ENCODE results near the gene UNC5A.

The UNC5A gene

DNA sequence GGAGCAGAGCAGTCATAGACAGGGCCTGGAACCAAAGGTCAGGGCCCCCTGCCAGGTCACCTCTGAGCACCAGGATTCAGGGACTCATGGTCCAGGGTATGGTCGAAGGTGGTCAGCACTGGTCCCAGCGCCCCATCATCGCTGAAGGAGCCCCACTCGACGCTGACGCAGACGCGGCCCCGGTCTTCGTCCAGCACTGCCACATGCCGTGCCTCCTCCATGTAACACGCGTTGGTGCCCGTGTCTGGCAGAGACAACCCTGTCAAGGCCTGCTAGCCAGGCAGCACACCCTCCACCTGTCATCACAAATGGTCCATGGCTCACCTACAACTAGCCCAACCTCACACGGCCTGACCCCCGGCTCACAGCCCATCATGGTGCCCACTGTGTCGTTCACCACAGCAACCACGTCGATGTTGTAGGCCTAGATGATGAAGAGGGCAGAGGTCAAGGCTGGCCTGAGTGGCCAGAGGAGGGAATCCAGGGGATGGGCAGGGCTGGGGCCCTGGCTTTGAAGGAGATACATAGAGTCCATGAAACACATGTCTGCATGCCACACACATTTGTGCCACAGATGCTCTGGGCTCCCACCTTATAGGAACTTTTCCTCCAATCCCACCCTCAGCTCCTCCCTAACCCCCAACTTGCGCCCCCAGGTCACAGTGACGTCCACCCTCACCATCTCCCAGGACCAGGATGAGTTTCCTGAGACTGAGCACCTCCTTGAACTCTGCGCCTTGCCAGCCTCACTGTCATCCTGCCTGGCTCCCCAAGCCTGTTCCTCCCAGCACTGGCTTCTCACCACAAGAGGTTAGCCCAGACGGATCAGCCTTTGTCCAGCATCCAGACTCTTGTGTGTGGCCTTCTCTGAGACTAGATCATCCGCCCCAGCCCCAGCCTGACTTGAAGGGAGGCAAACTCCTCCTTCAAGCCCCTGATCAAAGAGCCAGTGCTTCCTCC lies 79.2 kb downstream of the UNC5A start:
- no peaks in the 10 kb centered on the region for H3K36me3 ChIP-seq (ENCODE audit: control insufficient read depth, insufficient read depth, low read length)
- no peak overlapping the region for H3K27ac ChIP-seq (ENCODE audit: low read depth, low read length)
- H3K4me3 ChIP-seq (ENCODE audit: low read length): no peak overlapping the region
- H3K27me3 ChIP-seq (ENCODE audit: control insufficient read depth, insufficient read depth, low read length): no peaks in the 10 kb centered on the region
- H3K9ac ChIP-seq (ENCODE audit: low read length): no peak overlapping the region
- no peaks in the 10 kb centered on the region for H3K4me1 ChIP-seq (ENCODE audit: control insufficient read depth, insufficient read depth, low read length)

DNA sequence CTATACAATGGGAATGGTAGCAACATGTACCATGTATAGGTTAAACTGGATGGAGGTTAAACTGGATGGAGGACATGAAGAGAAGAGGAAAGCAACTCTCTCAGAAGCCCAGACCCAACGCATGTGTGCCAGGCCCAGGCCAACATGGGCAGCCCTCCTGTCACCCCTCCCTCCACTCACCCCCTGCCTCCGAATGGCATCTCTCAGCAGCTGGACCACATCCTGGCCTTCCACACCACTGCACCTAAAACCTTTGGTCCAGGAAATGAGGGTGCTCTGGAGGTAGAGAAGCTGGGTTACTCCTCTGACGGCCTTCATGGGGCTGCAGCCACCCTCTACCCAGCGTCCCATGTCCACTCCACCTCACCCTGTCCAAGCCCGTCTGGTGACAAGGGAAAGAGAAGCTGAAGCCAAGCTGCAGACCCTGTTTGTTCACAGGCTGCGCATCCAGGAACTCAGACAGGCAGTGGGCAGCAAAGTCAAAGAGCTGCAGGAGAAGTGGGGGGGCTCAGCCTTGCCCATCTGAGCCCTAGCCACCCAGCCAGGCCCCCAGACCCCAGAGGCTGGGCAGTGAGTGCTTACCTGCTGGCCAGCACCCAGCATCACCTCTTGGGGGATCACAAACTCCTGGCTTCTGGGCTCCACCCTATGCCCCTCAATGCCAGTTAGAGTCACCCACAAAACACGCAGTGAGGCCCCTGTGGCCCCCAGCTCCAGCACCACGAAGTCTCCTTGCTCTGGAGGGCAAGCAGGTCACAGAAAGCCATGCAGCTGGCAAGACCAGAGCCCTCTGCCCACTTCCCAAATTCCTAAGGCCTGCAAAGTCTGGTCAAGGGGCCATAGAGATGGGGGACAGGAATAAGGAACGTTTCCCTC lies 80.3 kb downstream of the UNC5A start:
- no peak overlapping the region for H3K9ac ChIP-seq (ENCODE audit: low read length)

DNA sequence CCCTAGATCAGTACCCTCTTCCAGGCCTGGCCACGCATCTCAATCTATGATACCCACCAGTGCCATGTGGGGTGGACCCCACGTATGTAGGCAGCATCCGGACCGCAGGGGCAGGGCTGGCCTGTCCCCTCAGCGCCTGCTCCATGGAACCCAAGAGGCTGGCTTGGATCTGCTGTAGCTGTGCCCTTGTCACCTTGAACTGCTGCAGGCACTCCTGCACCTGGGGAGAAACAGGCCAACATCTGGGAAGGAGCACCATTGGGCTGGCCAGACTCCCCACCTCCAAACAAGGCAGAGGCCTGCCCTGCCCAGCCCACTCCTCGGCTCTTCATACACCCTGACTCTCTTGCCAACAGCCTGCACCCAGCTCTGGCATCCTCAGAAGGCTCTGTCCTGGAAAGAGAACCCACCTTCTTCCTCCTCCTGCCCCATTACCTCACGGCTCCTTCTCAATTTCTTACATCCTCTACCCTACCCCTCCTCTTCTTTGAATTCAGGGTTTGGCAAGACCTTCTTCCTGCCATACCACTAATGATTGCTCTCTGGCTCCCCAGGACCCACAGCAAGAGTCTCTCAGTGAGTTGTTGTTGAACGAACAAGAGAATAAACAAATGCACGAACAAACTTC lies 81.1 kb downstream of the UNC5A start:
- Histone ChIP-seq H3K9ac (ENCODE audit: low read length) (no peak overlapping the region), H3K27me3 (ENCODE audit: control insufficient read depth, insufficient read depth, low read length) (no peaks in the 10 kb centered on the region), H3K4me3 (ENCODE audit: low read length) (no peak overlapping the region), H3K36me3 (ENCODE audit: control insufficient read depth, insufficient read depth, low read length) (no peaks in the 10 kb centered on the region), H3K27ac (ENCODE audit: low read depth, low read length) (no peak overlapping the region), H3K4me1 (ENCODE audit: control insufficient read depth, insufficient read depth, low read length) (no peaks in the 10 kb centered on the region)

More for the DNA sequence above, 80.3 kb downstream of the UNC5A start:
- Histone ChIP-seq H3K27ac (ENCODE audit: low read depth, low read length) (no peak overlapping the region), H3K27me3 (ENCODE audit: control insufficient read depth, insufficient read depth, low read length) (no peaks in the 10 kb centered on the region), H3K4me1 (ENCODE audit: control insufficient read depth, insufficient read depth, low read length) (no peaks in the 10 kb centered on the region), H3K4me3 (ENCODE audit: low read length) (no peak overlapping the region), H3K36me3 (ENCODE audit: control insufficient read depth, insufficient read depth, low read length) (no peaks in the 10 kb centered on the region)

DNA sequence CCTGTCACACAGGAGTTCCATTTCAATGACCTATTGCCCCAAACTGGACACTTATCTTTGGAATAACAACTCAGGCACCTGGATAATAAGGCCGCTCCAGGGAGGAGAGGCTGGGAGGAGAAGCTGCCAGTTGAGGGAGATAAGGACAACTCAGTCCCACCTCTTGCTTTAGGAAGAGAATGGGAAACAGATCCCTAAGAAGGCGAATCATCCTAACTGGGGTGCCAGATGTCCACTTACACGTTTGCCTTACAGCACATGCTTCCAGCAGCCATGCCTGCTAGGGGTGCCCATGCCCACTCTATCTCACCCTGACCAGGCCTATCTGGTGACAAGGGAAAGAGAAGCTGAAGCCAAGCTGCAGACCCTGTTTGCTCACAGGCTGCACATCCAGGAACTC lies 82.3 kb downstream of the UNC5A start:
- no peaks in the 10 kb centered on the region for H3K36me3 ChIP-seq (ENCODE audit: control insufficient read depth, insufficient read depth, low read length)
- H3K9ac ChIP-seq (ENCODE audit: low read length): no peak overlapping the region
- no peaks in the 10 kb centered on the region for H3K27me3 ChIP-seq (ENCODE audit: control insufficient read depth, insufficient read depth, low read length)
- no peak overlapping the region for H3K4me3 ChIP-seq (ENCODE audit: low read length)
- H3K27ac ChIP-seq (ENCODE audit: low read depth, low read length): no peak overlapping the region
- H3K4me1 ChIP-seq (ENCODE audit: control insufficient read depth, insufficient read depth, low read length): no peaks in the 10 kb centered on the region

DNA sequence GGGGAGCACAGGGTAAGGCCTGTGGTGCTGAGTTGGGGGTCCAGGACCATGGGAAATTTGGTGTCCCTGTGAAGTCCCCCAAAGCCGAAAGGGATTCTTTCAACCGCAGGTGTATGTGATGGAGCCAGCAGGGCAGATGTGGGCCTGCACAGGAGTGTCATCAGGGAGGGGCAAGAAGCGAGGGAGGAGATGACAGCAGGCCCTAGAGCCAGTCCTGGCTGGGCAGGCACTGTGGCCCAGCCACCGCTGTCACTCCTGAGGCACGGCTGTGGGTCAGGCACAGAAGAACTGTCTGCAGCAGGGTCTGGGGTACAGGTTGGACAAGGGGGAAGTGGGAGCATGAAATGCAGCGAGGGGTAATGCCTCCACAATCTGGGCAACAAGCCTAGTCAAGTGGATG lies 83.9 kb downstream of the UNC5A start:
- Histone ChIP-seq H3K36me3 (ENCODE audit: control insufficient read depth, insufficient read depth, low read length) (no peaks in the 10 kb centered on the region), H3K4me1 (ENCODE audit: control insufficient read depth, insufficient read depth, low read length) (no peaks in the 10 kb centered on the region), H3K4me3 (ENCODE audit: low read length) (no peak overlapping the region), H3K9ac (ENCODE audit: low read length) (no peak overlapping the region), H3K27ac (ENCODE audit: low read depth, low read length) (no peak overlapping the region), H3K27me3 (ENCODE audit: control insufficient read depth, insufficient read depth, low read length) (no peaks in the 10 kb centered on the region)

DNA sequence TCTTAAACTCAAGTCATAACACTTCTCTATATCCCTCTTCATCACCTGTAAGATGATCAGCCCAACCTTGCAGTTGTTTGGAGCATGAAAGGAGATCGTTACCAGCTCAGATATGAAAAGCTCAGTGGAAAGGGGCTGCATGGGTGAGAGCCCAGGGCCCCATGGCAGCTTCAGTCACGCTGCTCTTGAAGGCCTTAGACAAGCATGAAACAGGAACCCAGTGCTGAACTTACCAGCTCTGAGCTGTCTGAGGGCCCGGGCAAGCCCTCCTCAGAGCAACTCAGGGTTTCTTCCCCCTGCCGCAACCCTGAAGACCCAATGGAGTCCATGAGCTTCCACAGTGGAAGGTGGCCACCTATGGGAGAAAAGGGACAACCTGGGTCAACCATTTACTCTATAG lies 85.5 kb downstream of the UNC5A start:
- H3K27ac ChIP-seq (ENCODE audit: low read depth, low read length): no peak overlapping the region

DNA sequence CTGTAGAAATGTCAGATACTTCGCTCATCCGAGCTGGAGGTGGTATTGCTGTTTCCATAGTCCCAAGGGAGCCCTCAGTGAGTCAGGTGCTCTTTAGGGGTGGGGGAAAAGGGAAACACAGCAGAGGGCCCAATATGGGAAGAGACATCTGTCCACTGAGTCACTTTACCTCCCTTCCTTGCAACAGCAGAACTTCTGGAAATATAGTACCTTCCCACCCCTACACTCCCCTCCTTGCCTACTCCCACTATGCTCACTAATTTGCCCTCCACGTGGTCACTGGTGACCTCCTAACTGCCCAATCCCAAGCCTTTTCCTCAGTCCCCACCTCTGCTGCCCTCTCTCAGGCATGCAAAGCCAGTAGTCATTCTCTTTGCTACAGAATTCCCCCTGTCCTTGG lies 86.9 kb downstream of the UNC5A start:
- no peaks in the 10 kb centered on the region for H3K27me3 ChIP-seq (ENCODE audit: control insufficient read depth, insufficient read depth, low read length)
- H3K4me1 ChIP-seq (ENCODE audit: control insufficient read depth, insufficient read depth, low read length): no peaks in the 10 kb centered on the region
- no peak overlapping the region for H3K27ac ChIP-seq (ENCODE audit: low read depth, low read length)
- no peak overlapping the region for H3K9ac ChIP-seq (ENCODE audit: low read length)
- no peak overlapping the region for H3K4me3 ChIP-seq (ENCODE audit: low read length)
- no peaks in the 10 kb centered on the region for H3K36me3 ChIP-seq (ENCODE audit: control insufficient read depth, insufficient read depth, low read length)

More for the DNA sequence above, 85.5 kb downstream of the UNC5A start:
- Histone ChIP-seq H3K4me1 (ENCODE audit: control insufficient read depth, insufficient read depth, low read length) (no peaks in the 10 kb centered on the region), H3K4me3 (ENCODE audit: low read length) (no peak overlapping the region), H3K36me3 (ENCODE audit: control insufficient read depth, insufficient read depth, low read length) (no peaks in the 10 kb centered on the region), H3K27me3 (ENCODE audit: control insufficient read depth, insufficient read depth, low read length) (no peaks in the 10 kb centered on the region), H3K9ac (ENCODE audit: low read length) (no peak overlapping the region)

DNA sequence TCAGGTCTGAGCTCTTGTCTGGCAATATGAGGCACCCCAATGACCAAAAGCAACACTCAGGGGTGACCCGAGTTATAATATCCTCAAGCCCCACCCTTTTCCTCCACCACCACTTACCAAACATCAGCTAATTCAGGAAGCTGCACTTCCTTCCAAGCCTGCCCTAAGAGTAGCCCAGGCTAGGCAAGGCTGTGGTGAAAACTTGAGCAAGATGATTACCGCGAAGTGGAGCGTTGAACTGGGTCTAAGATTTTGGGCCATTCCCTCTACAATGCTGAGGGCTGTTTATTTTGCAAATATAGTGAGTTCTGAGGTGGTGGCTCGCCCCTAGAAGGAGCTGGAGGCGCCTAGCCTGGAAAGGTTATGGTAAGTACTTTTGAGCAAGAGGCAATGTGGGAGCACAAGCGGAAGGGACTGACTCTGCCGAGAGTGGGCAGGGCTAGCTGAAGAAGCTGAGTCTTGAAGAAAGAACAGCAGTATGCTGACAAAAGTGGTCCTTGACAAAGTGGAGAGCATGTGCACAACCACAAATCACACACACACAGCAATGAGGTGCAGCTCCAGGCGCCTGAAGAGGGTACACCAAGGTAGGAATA lies 89.0 kb downstream of the UNC5A start, which contains the start of gene HK3:
Gene HK3 (minus strand): TSS at position 51 of the 596 bp plus-strand sequence. CDS start 3,187 bp downstream, outside the sequence.
- peaks cover 4% of the 10 kb centered on the region for H3K36me3 ChIP-seq (ENCODE audit: control insufficient read depth, insufficient read depth, low read length)
- no peaks in the 10 kb centered on the region for H3K27me3 ChIP-seq (ENCODE audit: control insufficient read depth, insufficient read depth, low read length)
- H3K9ac ChIP-seq (ENCODE audit: low read length): no peak within 1 kb of the TSS
- H3K4me1 ChIP-seq (ENCODE audit: control insufficient read depth, insufficient read depth, low read length): no peaks in the 10 kb centered on the region
- no peak within 1 kb of the TSS for H3K27ac ChIP-seq (ENCODE audit: low read depth, low read length)
- no peak within 1 kb of the TSS for H3K4me3 ChIP-seq (ENCODE audit: low read length)

DNA sequence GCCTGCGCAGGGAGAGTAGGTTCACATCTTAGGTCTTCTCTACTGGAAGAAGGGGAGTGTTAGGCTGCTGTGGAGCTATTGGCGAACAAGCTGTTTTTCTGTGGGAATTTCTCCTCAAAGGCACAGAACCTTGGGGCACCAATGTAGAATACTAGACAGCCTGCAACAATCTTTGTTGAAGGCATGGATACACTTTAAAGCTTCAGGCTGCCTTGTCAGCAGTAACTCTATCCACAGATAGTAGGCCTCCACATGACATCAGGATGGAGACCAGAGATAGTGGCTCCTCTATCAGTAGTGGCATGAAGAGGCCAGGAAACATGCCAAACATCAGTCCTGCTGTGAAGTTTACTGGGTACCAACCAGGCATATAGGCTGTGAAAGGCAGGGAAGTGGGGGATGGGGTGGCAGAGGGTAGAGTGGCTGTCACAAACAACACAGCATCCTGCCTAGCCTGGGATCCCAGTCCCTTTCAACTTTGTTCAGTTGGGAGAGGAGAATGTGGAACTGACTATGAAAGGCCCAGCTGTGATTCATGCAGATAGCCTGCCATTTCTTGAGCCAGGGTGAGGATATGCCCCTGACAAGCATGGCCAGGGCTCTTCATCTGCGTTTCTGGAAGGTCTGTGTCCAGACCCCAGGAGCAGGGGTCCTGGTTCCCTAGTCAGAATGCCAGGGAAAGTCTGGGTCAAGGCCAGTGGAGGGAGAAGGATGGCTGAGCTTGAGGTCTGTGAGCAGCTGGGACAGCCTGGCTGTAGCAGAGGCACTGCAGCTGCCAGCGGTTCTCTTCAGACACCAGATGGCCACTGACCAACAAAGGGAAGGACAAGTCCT lies 89.8 kb downstream of the UNC5A start:
- Histone ChIP-seq H3K4me1 (ENCODE audit: control insufficient read depth, insufficient read depth, low read length) (no peaks in the 10 kb centered on the region), H3K27ac (ENCODE audit: low read depth, low read length) (no peak overlapping the region), H3K36me3 (ENCODE audit: control insufficient read depth, insufficient read depth, low read length) (peaks cover 9% of the 10 kb centered on the region), H3K27me3 (ENCODE audit: control insufficient read depth, insufficient read depth, low read length) (no peaks in the 10 kb centered on the region), H3K9ac (ENCODE audit: low read length) (no peak overlapping the region), H3K4me3 (ENCODE audit: low read length) (no peak overlapping the region)

DNA sequence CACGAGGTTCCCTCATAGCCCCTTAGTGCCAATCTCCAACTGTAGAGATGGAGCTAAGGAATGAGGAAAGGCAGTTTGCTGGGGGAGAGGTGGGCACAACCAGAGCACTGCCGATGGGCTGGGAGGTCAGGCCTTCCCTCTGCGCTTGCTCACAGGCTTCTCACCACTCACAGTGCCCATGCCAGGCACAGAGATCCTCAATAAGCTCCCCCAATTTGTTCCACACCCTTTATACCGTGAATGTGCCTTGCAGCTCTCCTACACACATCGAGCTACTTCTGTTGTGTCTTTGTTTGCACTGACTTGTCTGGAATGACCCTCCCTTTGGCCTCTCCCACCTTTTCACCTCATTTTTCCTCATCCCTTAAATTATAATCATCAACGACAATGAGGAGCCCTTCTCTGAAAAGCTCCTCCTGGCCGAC lies 90.4 kb downstream of the UNC5A start:
- Histone ChIP-seq H3K4me3 (ENCODE audit: low read length) (no peak overlapping the region), H3K9ac (ENCODE audit: low read length) (no peak overlapping the region), H3K27ac (ENCODE audit: low read depth, low read length) (no peak overlapping the region), H3K27me3 (ENCODE audit: control insufficient read depth, insufficient read depth, low read length) (no peaks in the 10 kb centered on the region), H3K4me1 (ENCODE audit: control insufficient read depth, insufficient read depth, low read length) (no peaks in the 10 kb centered on the region), H3K36me3 (ENCODE audit: control insufficient read depth, insufficient read depth, low read length) (peaks cover 15% of the 10 kb centered on the region)
